B cell (primary cell): ENCODE results near the gene CNGB1. TPM values are rescaled to one million over a fixed set of nuclear protein-coding genes. Genes with fewer than 3 reads are reported as not detected.

Source experiments
- ATAC-seq: fragments of 200-7000 bp; cut with Tn5 transposase; one replicate; pipeline ENCODE4 v1.10.0; 2021; ENCODE audit warnings: low read depth, mild to moderate bottlenecking, moderate number of reproducible peaks, moderate library complexity
- CTCF ChIA-PET: fragments of 350-600 bp; sonication (Branson Sonifier 250); formaldehyde crosslinking; loops from one replicate; lab custom pipeline; 2021; ENCODE audit warnings: antibody characterized with exemption, inconsistent platforms; lab: Charles Lee
- POLR2A ChIA-PET: fragments of 350-600 bp; sonication (Branson Sonifier 250); formaldehyde crosslinking; loops from one replicate; lab custom pipeline; 2021; ENCODE audit warnings: antibody characterized with exemption; lab: Charles Lee
- DNase-seq: peaks from one replicate; pipeline ENCODE4 v3.0.0; 2013
- H2AFZ ChIP-seq: 2 replicates; pipeline ENCODE4 v1.6.1; 2012; ENCODE audit warnings: mild to moderate bottlenecking, low read depth, low read length; ENCODE audit not compliant: insufficient read depth, poor library complexity, severe bottlenecking
- H3K27ac ChIP-seq, 2 donors: 1 replicate in 1 of 2; 2 replicates in 1 of 2; pipeline ENCODE4 v1.5.1; 2012 to 2013; ENCODE audit warnings: low read length in 2 of 2, mild to moderate bottlenecking in 2 of 2, moderate library complexity in 1 of 2
- H3K27me3 ChIP-seq, 4 experiments: fragments of 200-600 bp in 1 of 4; sonication (generic) in 1 of 4; replicated peaks in 1 of 4; 1 replicate in 2 of 4; 2 replicates in 2 of 4; pipeline versions ENCODE4 v1.6.1 to v1.7.0; 2013 to 2016; ENCODE audit warnings: low read length in 3 of 4, mild to moderate bottlenecking in 2 of 4, mixed read lengths in 1 of 4, moderate library complexity in 1 of 4; ENCODE audit not compliant: insufficient read depth in 4 of 4, control insufficient read depth in 3 of 4; ENCODE audit errors: control extremely low read depth in 1 of 4
- H3K36me3 ChIP-seq, 2 experiments: replicated peaks in 1 of 2; 1 replicate in 1 of 2; 2 replicates in 1 of 2; pipeline versions ENCODE4 v1.6.1 to v1.7.1; 2013; ENCODE audit warnings: low read length in 1 of 2; ENCODE audit not compliant: insufficient read depth in 2 of 2, control insufficient read depth in 1 of 2; ENCODE audit errors: control extremely low read depth in 1 of 2, extremely low read depth in 1 of 2
- H3K4me1 ChIP-seq, 2 donors: fragments of 200-600 bp in 1 of 2; sonication (generic) in 1 of 2; 1 replicate in 1 of 2; 2 replicates in 1 of 2; pipeline versions ENCODE4 v1.5.1 to v1.6.1; 2013 to 2017; ENCODE audit warnings: low read length in 2 of 2; ENCODE audit not compliant: control insufficient read depth in 2 of 2, insufficient read depth in 2 of 2
- H3K4me2 ChIP-seq: replicated peaks from 2 replicates; pipeline ENCODE3; 2012; ENCODE audit warnings: mild to moderate bottlenecking, low read depth, low read length; ENCODE audit not compliant: poor library complexity, severe bottlenecking
- H3K4me3 ChIP-seq, 5 experiments: fragments of 200-600 bp in 1 of 5; sonication (generic) in 1 of 5; 1 replicate in 3 of 5; 2 replicates in 2 of 5; pipeline versions ENCODE4 v1.5.1 to v1.7.0; 2011 to 2016; ENCODE audit warnings: low read length in 4 of 5, mild to moderate bottlenecking in 4 of 5, low read depth in 2 of 5, control low read depth in 1 of 5, moderate library complexity in 1 of 5; ENCODE audit not compliant: insufficient read depth in 1 of 5; ENCODE audit errors: control extremely low read depth in 1 of 5, extremely low read depth in 1 of 5
- H3K79me2 ChIP-seq: fragments of 200-600 bp; sonication (generic); one replicate; pipeline ENCODE4 v1.6.0; 2016; ENCODE audit warnings: low read length; ENCODE audit not compliant: control insufficient read depth, insufficient read depth
- H3K9ac ChIP-seq: fragments of 200-600 bp; sonication (generic); 2 replicates; pipeline ENCODE4 v1.6.1; 2017; ENCODE audit warnings: mild to moderate bottlenecking, low read length, moderate library complexity
- H3K9me3 ChIP-seq, 3 donors: one replicate each; pipeline versions ENCODE4 v1.6.1 to v1.7.1; 2013; ENCODE audit warnings: low read length in 2 of 3; ENCODE audit not compliant: control insufficient read depth in 2 of 3, insufficient read depth in 1 of 3; ENCODE audit errors: control extremely low read depth in 1 of 3
- H4K20me1 ChIP-seq: 2 replicates; pipeline ENCODE4 v1.6.0; 2012; ENCODE audit warnings: mild to moderate bottlenecking, low read length; ENCODE audit not compliant: insufficient read depth, control insufficient read depth, poor library complexity, severe bottlenecking
- H3K27ac Mint-ChIP-seq: one replicate; pipeline ENCODE4 v1.8.0; 2021; ENCODE audit warnings: mixed read lengths
- H3K27me3 Mint-ChIP-seq: one replicate; pipeline ENCODE4 v1.8.0; 2021; ENCODE audit warnings: mixed read lengths
- H3K4me1 Mint-ChIP-seq: one replicate; pipeline ENCODE4 v1.8.0; 2021; ENCODE audit warnings: mixed read lengths
- H3K4me3 Mint-ChIP-seq: one replicate; pipeline ENCODE4 v1.8.0; 2021; ENCODE audit warnings: mixed read lengths
- H3K9me3 Mint-ChIP-seq: one replicate; pipeline ENCODE4 v1.8.0; 2022; ENCODE audit warnings: mixed read lengths; ENCODE audit not compliant: insufficient read depth
- EZH2 ChIP-seq: IDR thresholded peaks from 2 replicates; pipeline ENCODE4 v1.6.1; 2012; ENCODE audit warnings: borderline replicate concordance, low read depth, mild to moderate bottlenecking, moderate library complexity, low read length; ENCODE audit not compliant: insufficient read depth, poor library complexity, severe bottlenecking
- WGBS: methylation state at CpG from one replicate; pipeline ENCODE4 v1.1.5; 2013; ENCODE audit warnings: missing lambda C conversion rate; ENCODE audit not compliant: insufficient coverage; 5-methylcytosine and 5-hydroxymethylcytosine counted together
- intact Hi-C: fragments of 100-400 bp; cut with micrococcal nuclease; formaldehyde crosslinking; loops from one replicate; pipeline ENCODE4 v1.10.0; 2022
- polyA plus RNA-seq: library from polyadenylated mRNA; depleted of rRNA; stranded (reverse); fragments of >200 nt; gene quantifications from 2 replicates; pipeline ENCODE4 v1.2.3, GENCODE V29; 2012
- total RNA-seq, 2 donors: library from RNA; stranded (reverse); fragments of 120-200 nt in 1 of 2; gene quantifications; 1 replicate in 1 of 2; 2 replicates in 1 of 2; pipeline versions ENCODE4 v1.2.3 to v1.2.4, GENCODE V29; 2013 to 2022
- TF ChIP-seq, protein P1 (sequence below): fragments of 200-600 bp; IDR thresholded peaks from one replicate; pipeline ENCODE4 v1.8.0; 2022; ENCODE audit warnings: antibody characterized with exemption, mild to moderate bottlenecking

CNGB1 gene
- total and polyA plus RNA-seq, 2 donors (not counting 1 experiment from before 2014, with no cell fraction given), result not detected

DNA sequence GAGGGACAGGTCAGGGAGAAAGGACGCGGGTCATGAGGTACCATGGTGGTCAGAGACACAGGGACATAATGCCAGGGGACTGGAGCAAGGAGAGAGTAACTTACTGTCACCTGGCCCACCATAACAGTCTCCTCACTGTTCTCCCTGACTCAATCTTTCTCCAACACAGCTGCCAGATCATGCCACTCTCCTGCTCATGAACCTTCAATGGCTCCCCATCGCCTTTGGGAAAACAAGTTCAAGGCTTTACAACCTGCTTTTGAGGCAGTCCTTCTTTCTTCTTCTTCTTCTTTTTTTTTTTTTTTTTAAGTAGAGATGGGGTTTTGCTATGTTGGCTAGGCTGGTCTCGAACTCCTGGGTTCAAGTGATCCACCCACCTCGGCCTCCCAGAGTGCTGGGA lies 22.9 kb downstream of the CNGB1 start:
- no peak overlapping the region for H3K9ac ChIP-seq
- DNase-seq, result no peak
- 60% methylated on average over 2 of the region's 5 CpGs for WGBS
- no peaks in the 10 kb centered on the region for H3K27me3 ChIP-seq
- ChIA-PET POLR2A (no interaction called here), CTCF (no interaction called here)
- Mint-ChIP-seq H3K27ac (no peak overlapping the region), H3K27me3 (peaks cover 10% of the 10 kb centered on the region), H3K9me3 (no peaks in the 10 kb centered on the region), H3K4me1 (no peaks in the 10 kb centered on the region), H3K4me3 (no peak overlapping the region)
- H2AFZ ChIP-seq, result no peak overlapping the region
- no peak overlapping the region for H3K27ac ChIP-seq
- no peak overlapping the region for H3K4me2 ChIP-seq
- no peak for ATAC-seq
- no peaks in the 10 kb centered on the region for H4K20me1 ChIP-seq
- TF ChIP-seq, protein P1, sequence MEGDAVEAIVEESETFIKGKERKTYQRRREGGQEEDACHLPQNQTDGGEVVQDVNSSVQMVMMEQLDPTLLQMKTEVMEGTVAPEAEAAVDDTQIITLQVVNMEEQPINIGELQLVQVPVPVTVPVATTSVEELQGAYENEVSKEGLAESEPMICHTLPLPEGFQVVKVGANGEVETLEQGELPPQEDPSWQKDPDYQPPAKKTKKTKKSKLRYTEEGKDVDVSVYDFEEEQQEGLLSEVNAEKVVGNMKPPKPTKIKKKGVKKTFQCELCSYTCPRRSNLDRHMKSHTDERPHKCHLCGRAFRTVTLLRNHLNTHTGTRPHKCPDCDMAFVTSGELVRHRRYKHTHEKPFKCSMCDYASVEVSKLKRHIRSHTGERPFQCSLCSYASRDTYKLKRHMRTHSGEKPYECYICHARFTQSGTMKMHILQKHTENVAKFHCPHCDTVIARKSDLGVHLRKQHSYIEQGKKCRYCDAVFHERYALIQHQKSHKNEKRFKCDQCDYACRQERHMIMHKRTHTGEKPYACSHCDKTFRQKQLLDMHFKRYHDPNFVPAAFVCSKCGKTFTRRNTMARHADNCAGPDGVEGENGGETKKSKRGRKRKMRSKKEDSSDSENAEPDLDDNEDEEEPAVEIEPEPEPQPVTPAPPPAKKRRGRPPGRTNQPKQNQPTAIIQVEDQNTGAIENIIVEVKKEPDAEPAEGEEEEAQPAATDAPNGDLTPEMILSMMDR, result no peak
- intact Hi-C loops, result no loop called here
- no peaks in the 10 kb centered on the region for H3K79me2 ChIP-seq
- H3K4me1 ChIP-seq, result no peaks in the 10 kb centered on the region
- no peaks in the 10 kb centered on the region for H3K36me3 ChIP-seq
- H3K4me3 ChIP-seq, result no peak overlapping the region
- peaks cover 0 to 6% (median 0%) of the 10 kb centered on the region in 3 donors for H3K9me3 ChIP-seq

GRCh38 chr16:57947261-57947660 lies 23.7 kb downstream of the CNGB1 start:
- H3K27ac Mint-ChIP-seq, result no peak overlapping the region
- Histone ChIP-seq H4K20me1 (no peaks in the 10 kb centered on the region), H3K4me3 (no peak overlapping the region), H3K9ac (no peak overlapping the region), H3K27me3 (no peaks in the 10 kb centered on the region), H3K4me1 (no peaks in the 10 kb centered on the region), H3K36me3 (no peaks in the 10 kb centered on the region), H3K27ac (no peak overlapping the region), H3K79me2 (no peaks in the 10 kb centered on the region), H2AFZ (no peak overlapping the region), H3K4me2 (no peak overlapping the region), H3K9me3 (peaks cover 0 to 6% (median 0%) of the 10 kb centered on the region in 3 donors)
- ATAC-seq, result no peak
- H3K27me3 Mint-ChIP-seq, result peaks cover 13% of the 10 kb centered on the region
- intact Hi-C loops, result no loop called here
- no peak overlapping the region for H3K4me3 Mint-ChIP-seq
- DNase-seq, result no peak
- WGBS, result 82% methylated on average over 2 of the region's 2 CpGs
- no peaks in the 10 kb centered on the region for H3K4me1 Mint-ChIP-seq
- no peak for TF ChIP-seq EZH2
- TF ChIP-seq, protein P1, result no peak
- ChIA-PET POLR2A (no interaction called here), CTCF (no interaction called here)
- H3K9me3 Mint-ChIP-seq, result no peaks in the 10 kb centered on the region
